ENCODE data around the gene TTF1. TPM values are rescaled to one million over a fixed set of nuclear protein-coding genes. Genes with fewer than 3 reads are reported as not detected.

The TTF1 gene, protein sequence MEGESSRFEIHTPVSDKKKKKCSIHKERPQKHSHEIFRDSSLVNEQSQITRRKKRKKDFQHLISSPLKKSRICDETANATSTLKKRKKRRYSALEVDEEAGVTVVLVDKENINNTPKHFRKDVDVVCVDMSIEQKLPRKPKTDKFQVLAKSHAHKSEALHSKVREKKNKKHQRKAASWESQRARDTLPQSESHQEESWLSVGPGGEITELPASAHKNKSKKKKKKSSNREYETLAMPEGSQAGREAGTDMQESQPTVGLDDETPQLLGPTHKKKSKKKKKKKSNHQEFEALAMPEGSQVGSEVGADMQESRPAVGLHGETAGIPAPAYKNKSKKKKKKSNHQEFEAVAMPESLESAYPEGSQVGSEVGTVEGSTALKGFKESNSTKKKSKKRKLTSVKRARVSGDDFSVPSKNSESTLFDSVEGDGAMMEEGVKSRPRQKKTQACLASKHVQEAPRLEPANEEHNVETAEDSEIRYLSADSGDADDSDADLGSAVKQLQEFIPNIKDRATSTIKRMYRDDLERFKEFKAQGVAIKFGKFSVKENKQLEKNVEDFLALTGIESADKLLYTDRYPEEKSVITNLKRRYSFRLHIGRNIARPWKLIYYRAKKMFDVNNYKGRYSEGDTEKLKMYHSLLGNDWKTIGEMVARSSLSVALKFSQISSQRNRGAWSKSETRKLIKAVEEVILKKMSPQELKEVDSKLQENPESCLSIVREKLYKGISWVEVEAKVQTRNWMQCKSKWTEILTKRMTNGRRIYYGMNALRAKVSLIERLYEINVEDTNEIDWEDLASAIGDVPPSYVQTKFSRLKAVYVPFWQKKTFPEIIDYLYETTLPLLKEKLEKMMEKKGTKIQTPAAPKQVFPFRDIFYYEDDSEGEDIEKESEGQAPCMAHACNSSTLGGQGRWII
- 9.5 and 10.3 TPM in 2 replicates for total RNA-seq

DNA sequence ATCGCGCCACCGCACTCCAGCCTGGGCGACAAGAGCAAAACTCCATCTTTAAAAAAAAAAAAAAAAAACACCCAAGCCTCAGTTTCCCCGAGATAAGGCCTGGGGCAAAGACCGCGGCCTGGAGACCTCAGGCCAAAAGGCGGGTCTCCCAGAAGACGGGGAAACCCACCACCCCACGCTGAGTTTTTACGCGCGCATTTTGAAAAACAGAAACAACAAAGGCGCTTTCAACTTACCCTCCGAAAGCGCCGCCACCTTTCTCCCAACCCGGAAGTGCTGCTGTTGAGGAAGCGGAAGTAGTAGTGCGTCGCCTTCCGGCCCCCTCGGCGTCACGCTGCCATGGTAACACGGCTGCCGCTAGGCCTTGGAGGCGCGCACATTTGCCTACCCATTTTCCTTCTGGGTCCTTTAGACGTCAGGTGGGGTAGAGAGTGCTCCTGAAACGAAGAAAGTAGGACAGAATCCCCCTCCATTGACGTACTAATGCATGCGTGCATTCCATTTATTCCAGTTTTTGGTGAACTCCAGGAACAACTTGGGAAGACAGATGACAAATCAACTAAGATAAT is at the start of gene TTF1:
TTF1 (minus strand) TSS at position 287 of the 569 bp plus-strand sequence. CDS start 4,019 bp downstream, outside the sequence.

DNA sequence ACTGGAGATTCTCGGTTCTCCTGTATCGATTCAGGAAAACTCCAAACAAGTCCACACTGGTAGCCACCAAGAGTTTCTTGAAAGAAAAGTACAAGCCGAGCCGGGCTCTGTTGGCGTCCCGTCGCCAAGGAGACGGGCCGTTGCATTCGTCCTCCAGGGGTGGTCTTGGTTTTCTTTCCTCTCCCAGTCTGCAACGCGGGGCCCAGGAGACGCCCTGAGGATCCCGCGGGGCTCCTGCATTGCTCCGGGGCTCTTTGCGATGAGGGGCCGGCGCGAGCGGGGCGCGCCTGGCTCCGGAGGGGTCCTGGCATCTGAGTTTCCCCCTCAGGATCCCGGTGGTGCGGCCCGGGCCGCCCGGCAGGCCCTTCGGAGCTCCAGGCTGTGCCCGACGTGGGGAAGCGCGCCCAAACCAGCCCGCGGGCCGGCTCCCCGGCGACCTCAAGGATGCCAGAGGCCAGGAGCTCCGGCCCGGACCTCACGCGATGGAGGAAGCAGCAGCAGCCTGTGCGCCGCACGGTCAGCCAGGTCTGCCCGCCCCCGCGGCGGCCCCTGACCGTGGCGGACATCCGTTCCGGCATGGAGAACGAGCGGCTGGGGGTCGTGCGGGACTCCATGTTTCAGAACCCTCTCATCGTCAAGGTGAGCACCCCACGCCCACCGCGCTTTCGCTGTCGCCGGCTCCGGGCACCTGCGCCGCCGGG is 3.3 kb upstream of the TTF1 start, which contains the start of gene CFAP77:
CFAP77 (plus strand) TSS at position 384 of the 701 bp plus-strand sequence; CDS start at position 445, 61 bp downstream.

DNA sequence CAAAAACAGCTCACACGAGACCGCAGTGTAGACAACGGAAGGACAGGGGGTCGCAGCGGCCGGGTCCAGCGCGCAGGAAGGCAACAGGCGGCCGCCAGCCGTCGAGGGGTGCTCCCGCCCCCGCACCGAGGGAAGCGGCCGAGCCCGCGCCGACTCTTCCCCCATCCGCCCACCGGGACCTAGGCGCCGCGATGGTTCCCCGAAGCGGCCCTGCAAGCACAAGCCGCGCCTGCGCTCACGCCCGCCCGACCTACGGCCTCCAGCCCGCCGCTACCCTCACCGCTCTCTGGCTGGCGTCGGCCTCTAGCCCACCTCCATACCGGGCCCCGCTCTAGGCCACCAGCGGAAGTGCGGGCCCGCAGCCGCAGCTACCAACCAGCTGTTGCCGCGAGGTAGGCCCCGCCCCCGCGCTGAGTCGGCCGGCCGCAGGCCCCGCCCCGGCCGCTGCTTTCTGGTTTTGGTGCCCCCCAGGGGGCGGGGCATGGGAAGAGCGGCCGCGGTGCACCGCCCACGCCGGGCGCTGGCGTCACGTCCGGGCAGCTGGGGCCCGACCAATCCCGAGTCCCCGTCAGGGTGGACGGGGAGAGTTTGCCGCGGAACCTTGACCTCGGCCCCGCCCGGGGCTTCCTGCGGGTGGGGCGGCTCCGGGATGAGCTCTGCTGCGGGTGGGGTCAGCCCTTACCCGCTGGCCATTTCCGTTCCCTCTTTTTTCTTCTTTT is 51.8 kb downstream of the TTF1 start, which contains the start of gene SETX:
SETX (minus strand) TSS at position 350 of the 719 bp plus-strand sequence. CDS start 5,558 bp downstream, outside the sequence.

Other genes starting within 250 kb of the TTF1 start
- gene NTNG2, start 244.8 kb downstream of the TTF1 start, total RNA-seq: 0.07 TPM in 1 of 2 replicates, not detected in the other
- gene SETX, start 51.9 kb downstream of the TTF1 start, total RNA-seq: 22.0 and 24.9 TPM in 2 replicates
- gene CFAP77, start 3.4 kb upstream of the TTF1 start, total RNA-seq: not detected in 2 replicates
- gene BARHL1, start 175.8 kb upstream of the TTF1 start, total RNA-seq: not detected in 2 replicates